GM19395 (cell line): Measurements from ENCODE around the gene PARS2.

ENCODE experiments used
- ATAC-seq: cut with Tn5 transposase; IDR thresholded peaks from one replicate; pipeline ENCODE4 v1.9.1; 2021; ENCODE audit warnings: mild to moderate bottlenecking, moderate library complexity; ENCODE audit not compliant: unreplicated experiment

The PARS2 gene

DNA sequence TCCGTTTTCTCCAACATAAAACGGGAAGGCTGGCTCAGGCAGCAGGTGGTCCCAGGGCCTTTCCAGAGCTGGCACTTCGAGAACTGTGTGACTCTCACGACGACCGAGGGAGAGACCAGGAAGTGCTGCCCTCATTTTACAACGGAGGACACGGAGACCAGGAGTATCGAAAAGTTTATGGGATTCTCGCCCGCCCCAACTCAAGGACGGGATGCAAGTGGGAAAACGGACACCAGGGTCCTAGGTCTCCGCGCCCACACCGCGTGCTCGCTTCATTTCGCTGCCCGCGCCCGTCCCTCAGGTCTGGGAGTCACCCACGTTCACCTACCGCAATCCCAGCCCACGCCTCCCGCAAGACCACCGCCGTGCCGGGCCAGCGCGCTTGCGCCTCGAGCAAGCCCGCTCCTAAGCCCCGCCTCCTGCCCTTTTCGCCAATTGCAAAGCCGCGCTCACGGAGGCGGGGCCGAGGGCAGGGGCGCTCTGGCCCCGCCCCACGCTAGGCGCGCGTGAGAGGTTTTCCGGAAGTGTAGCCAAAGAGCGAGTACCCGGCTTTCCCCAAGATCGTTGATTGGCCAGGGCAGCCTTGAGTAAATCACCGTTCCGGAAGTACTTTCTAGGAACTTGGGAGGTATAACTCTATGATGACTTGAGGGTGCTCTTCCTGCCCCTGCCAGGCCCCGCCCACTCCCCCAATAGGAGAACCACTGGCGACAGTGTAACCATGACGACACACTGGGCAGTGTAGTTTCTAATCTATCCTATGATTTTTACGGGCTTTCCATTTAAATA lies at the start of gene PARS2:
PARS2 (minus strand) TSS at position 391 of the 789 bp plus-strand sequence. CDS start 5,362 bp downstream, outside the sequence.
- peak; percentile 97 for ATAC-seq

DNA sequence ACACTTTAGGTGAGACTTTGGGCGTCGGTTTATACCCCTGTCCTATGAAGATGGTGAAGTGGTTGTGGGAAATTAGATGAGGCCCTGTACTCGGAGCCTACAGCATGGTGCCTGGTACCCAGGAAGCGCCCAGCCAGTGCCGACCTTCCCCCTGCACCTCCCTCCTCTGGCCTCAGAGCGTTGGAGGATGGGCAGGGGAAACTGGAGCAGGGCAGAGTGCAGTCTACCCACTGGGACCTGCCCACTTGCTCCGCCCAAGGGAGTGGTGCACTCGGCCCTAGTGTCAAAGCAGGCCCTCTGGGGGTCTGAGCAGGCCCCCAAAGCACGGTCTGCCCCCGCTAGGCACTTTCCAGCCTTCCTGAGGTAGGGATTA lies 49.8 kb upstream of the PARS2 start:
- no peak for ATAC-seq

DNA sequence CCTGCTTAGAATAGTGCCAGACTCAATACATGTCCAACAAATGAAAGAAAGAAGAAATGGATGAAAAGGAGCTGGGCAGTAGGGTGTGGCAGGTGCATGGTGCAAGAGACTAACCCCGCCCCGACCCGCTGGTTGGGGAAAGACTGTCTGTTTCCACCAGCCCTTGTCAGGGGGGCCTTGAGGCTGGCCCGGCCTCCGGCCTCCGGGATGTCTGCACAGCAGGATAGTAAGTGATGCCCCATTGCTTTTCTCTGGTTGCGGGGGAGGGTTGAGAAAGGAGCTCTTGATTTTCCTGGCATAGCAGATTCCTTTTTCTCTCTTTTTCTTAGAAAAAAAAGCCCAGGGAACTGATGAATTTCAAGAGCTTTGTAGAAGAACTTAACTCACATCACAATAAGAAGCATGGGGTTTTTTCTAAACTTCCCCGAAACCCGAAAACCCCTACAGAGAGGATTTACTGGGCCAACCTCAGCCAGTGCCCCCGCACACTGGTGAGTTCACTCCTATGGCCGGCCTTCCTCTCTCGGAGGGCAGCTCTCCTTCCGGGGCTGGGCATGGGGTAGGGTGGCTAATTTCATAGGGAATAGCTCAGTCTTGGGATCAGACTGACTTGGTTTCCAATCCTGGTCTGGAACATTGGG lies 49.3 kb upstream of the PARS2 start:
- ATAC-seq, result no peak

DNA sequence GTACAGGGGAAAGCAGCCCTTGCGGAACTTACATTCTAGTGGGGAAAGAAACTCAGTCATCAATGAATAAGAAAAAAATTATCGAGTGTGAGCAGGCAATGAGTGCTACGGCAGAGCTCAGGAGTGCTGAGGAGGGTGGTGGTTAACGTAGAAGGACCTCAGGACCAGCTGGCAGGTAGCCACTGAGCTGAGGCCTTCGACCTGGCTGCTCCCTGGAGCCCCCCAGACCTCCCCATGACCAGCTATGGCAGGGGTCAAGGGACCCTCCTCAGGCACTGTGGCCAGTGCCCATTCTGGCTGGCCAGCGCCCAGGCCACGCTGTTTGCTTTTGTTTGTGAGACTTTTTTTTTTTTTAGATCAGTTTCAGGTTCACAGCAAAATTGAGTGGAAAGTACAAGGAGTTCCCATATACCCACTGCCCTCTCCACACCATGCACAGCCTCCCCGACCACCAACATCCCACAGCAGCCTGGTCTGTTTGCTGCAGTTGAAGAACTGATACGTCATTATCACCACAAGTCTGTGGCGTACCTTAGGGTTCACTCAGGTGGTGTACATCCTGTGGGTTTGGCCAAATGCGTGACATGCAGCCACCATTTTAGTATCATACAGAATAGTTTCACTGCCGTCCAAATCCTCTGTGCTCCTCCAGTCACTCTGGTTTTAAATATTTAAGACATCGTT lies 48.6 kb upstream of the PARS2 start:
- ATAC-seq, result no peak

DNA sequence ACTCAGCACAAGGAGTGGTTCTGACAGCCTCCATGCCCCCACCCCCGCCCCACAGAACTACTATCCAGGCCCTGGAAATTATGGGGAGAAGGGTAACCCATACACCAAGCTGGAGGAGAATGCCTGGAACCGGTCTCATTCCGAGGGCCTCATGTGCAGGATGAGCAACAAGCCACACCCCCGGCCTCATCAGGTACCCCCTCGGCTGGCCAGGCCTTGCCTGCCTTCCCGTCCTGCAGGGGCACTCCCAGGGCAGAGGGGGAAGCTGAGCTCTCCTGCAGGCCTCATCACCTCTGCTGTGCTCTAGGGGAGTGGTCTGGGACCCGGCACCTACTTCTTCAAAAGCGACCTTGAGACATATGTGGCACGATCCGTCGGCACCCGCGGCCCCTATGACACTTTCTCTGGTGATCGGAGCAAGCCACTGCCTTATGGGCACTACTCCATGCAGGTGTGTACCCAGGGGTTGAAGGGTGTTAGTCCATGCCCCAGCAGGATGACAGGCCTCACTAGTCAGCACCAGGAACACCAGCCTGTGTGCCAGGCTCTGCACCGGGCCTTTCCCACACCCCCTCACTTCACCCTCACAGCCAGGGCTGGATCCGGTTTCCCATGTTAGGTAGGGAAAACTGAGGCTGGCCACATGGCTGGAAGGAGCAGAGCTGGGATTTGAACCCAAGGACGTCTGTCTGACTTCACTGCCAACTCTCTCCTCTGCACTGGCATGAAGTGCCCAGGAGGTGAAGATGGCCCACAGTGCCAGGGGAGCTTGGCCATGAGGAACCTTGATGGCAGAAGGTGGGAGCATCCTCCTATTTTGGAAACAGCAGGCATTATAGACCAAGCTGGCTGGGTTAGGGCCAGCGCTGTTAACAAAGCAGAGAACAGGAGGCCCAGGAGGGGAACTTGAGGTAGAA lies 47.7 kb upstream of the PARS2 start:
- ATAC-seq, result no peak

DNA sequence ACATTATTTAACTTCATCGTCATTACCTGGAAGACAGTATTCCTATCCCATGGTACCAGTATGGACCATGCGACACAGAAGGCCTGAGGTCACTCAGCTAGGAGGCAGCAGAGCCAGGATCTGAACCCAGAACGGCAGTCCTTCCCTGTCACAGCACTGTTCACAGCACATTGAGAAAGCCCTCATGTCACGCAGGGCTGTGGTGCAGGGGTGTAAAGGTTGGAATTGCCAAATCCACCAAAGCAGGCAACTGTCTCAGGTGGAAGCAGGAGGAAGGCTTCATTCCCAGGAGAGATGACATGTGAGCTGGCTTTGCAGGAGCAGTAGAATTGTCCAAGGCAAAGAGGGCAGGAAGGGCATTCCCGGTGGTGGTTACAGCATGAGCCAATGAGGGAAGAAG lies 46.7 kb upstream of the PARS2 start:
- ATAC-seq, result no peak

DNA sequence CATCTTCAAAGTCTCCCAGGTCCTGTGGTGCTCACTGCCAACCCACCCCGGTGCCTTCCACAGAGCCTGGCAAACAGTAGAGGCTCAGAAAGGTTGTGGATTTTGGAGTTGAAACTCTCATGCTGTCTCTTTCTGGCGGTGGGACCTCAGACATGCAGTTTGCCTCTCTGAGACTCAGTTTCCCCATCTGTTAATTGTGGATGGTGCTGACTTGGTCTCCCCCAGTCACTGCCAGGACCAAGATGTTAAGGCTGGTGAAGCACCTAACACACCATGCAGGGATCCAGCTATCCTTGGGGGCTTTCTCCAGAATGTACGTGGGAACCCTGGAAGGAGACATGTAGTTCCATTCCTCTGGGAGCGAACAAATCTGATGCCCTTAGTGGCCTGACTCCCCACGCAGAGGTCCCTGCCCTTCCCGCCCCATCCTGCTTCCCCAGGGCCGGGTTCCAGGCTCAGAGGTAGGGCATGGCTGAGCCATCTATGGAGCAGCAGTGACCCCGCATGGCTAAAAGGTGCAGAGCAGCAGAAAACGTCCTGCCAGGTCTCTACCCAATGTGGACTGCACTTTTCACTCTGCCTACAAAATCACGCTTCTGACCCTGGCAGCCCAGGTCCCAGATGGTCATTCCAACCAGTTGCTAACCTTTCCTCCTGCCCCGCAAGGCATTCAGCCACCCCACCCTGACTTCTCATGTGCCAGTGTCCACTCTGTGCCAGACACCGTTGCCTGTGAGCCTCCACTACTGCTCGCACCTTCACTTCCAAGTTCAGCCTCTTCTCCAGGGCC lies 46.0 kb upstream of the PARS2 start:
- ATAC-seq, result no peak

DNA sequence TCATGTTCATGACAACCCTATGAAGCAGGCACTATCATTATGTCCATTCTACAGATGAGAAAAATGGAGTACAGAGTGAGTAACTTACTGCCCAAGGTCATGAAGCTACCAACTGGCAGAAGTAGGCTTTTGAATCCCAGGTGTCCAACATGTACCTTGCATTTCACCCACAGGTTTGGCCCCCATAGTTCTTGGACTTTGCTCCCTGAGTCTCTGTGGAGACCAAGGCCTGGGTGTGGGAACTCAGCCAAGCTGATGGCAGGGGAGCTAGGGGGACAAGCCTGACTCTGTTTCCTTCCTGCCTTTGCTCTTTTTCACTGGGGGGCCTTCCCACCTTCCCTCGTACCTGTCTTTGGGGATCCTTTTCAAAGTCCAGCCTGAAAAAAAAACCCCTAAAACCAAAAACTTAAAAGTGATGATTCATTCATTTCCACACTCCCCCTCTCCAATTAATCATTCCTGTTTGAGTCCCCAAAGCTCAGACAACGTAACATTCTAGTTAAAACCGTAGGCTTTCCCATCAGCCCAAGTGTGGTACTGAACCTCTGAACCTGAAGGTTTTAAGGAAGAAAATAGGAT lies 45.3 kb upstream of the PARS2 start:
- no peak for ATAC-seq

DNA sequence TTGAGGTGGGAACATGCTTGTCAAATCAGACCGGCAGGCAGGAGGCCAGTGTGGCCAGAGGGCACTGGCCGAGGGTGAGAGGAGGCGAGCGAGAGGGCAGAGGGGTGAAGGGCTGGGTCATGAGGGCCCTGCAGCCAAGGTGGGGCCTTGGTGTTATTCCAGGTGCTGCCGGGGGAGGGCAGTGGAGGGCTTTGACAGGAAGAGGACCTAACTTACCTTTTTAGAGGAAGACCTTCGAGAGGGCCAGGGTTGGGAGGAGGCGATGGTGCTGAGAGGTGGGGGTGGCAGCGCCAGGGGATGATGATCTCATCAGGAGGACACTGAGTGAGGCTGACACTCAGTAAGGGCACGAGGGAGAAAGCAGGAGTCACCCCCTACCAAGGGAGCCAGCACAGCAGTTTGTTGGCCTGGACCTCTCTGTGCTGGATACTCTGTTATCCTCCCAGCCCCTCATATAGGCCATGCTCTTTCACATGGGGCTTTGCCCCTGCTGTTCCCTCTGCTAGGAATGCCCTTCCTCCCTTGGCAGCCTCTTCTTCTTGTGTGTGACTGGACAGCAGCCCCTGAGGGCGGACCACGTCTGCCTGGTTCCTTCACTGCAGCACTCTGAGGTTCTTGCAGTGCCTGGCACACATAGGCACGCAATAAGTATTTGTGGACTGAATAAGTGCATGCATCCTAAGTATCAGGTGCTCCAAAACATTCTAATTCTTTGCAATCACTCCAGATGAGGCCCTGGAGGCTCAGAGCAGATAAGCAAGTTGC lies 44.3 kb upstream of the PARS2 start:
- ATAC-seq, result no peak

DNA sequence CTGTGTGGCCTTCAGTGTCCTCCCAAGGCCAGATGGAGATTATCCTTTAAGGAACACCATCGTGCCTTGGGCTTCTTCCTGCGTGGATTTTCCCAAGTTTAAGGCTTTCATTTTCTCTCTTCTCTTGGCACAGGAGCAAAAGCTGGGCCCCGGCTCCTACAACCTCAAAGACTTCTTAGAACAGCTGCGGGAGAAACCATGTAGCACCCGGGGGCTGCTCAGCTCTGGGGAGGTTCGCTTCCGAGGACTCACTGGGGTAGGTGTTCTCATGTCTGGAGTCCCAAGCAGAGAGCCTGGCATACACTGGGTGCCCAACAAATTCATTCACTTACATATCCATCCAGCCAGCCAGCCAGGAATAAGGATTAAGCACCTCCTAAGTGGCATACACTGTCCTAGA lies 43.4 kb upstream of the PARS2 start:
- no peak for ATAC-seq

DNA sequence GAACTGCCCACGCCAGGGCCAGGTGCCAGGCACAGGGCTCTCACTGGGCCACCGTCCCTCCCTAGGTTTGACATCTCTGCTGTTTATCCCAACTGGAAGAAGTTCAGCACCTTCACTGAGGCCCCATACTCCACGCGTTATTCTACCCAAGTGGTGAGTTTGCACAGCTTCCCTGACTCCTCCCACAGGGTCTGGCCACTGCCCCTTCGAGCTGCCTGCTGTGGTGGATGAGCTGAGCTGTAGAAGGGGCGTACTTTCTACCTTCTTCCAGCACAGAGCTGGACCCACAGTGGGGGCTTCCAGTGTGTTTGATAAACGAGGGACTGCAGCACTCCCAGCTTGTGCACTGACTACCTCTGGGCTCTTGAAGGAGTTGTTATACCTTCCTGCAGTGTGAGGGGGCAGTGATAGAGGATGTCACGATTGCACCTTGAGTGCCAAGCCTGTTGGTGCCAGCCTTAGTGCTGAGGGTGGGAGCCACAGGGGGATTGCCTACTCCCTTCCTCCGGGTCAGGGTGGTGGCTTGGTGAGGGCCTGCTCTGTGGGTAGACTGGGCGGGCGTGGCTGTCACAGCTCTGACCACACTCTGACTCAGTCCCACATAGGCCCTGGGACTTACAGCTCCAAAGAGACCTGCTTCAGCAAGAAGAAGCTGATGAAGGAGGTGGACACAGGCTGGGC lies 42.7 kb upstream of the PARS2 start:
- no peak for ATAC-seq

DNA sequence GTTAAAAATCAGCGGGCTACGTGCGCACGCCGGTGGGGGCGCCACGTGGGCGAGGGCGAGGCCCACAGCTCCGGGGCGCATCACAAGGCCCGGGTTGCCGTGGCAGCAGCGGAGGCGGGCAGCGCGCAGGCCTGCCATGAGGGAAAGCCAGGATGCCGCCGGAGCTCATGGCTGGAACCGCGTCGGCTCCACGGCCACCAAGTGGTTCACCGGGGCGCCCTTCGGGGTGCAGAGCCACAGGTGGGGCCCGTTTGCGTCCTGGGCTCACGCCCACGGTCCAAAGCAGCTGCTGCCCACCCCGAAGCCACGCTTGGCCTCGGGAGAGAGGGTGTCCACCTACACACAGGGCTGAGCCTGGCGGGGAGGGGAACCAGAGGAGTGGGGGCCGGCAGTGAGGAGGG lies 41.7 kb upstream of the PARS2 start:
- no peak for ATAC-seq

DNA sequence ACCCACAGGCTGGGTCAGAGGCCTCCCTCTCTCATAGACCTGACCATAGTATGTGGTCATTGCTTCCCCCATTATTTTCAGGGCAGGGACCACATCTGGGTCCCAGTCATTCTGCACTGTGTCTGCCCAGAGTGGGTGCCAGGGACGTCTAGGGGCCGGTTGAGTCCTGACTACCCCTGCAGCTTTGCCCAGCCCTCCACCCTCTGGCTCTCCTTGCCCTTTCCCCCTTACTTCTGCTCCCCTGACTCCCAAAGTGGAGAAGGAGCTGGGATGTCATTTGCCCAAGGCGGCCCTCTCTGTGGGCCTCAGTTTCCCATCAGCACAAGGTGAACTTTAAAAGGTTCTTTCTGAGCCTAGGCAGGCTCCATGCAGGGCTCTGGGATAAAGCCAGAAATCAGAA lies 41.1 kb upstream of the PARS2 start:
- ATAC-seq, result no peak

DNA sequence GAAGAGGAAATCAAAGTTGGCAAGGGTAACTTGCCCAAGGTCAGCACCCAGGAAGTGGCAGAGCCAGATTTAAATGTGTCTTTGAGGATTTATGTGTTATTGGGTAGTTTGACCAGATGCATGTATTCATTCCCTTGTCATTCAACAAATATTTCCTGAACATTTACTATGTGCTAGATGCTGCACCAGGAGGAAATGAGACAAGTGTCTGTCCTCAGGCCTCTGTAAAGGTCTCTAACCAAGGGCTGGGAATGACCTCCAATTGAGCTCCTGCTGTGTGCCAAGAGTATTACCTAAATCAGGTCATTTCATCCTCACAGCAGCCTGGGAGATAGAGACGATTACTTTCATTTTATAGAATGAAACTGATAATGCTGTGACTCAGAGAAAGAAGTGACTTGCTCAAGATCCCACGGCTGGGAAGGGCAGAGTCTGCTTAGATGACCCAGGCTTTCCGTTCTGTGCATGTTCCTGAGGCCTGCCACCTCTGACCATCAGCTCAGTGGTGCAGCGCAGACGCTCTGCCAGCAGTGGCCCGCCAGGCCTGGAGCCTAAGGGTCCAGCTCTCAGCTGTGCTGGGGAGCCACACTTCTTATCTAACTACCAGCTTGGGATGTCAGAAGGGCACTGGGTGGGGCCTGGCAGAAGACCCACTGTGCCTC lies 40.3 kb upstream of the PARS2 start:
- no peak for ATAC-seq

DNA sequence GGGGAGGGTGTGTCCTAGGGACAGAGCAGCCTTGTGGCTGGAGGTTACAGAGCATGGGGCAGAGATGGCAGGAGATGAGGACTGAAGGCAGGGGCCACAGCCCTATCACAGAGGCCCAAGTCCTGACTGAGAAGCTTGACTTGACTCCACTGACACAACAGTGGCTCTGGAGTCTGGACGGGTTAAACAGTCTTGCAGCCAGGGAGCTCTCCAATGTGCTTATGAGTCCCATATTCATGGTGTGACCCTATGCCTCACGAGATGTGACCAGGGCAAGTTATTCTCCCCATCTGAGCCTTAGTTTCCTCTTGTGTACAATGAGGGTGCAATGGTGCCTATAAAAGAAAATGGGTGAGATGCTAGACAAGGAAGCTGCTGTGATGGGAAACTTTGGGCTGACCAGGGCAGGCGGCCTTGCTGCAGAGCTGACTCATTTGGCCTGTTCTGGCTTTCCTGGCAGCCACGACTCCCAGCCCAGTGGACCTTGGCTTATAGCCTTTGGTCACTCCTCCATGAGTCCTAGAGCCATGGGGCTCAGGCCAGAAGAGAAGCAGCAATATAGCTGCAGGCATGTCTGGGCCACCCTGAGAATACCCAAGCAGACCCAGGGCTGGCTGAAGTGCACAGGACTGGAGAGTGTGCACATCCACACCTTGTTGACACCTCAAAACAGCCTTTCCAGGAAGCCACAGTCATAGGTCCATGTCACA lies 39.6 kb upstream of the PARS2 start:
- ATAC-seq, result no peak

DNA sequence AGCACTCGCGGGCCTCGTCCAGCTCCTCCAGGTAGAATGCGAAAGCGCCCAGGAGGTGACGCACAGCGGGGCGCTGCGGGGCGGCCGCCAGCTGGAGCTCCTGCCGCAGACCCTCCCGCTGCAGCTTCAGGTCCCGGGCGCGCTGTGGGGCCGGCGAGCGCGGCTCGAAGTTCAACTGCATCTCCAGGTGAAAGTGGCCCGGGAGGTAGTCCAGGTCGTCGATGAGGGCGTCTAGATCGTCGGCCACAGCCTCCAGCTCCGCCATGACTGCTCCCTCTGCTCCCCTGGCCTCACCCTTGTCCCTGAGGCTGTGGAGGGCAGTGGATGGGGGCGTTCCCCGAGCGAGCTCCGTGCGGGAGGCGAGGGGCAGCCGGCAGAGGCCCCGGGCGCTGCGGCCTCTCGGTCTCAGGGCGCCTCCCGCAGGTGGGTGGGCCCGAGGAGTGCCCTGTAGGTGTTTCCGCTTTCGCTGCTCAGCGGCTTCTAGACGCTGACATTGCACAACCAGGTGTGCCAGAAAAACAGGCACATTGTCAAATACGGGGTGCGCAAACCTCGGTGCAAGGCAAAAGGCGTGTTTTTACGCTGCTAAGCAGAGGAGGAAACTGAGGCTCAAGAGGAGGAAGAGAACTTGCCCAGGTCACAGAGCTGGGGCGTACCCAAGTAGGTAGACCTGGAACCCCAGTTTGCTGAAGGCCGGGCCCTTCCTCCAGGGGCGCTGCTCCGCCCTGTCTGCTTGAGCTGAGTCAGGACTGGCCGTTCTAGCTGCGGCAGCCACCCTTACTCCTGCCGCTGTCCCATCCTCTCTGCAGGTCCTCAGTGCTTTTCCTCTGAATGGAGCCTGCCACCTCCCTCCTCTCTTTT lies 36.8 kb upstream of the PARS2 start, which contains the start of gene TTC22:
TTC22 (minus strand) TSS at position 425 of the 861 bp plus-strand sequence; CDS start at position 265, 160 bp downstream.
- ATAC-seq, result peak; percentile 81
